H1 (cell line): ENCODE results near the gene MARCHF9. TPM values are rescaled to one million over a fixed set of nuclear protein-coding genes. Genes with fewer than 3 reads are reported as not detected.

Experiments
- CEBPB ChIP-seq: IDR thresholded peaks from 2 replicates; pipeline ENCODE4 v1.6.1; 2012; ENCODE audit warnings: low read depth, low read length
- KDM1A ChIP-seq: fragments of 200-600, 300-600 bp; sonication (generic); IDR thresholded peaks from 2 replicates; pipeline ENCODE4 v1.7.1; 2016; ENCODE audit warnings: mild to moderate bottlenecking, low read length, borderline replicate concordance
- NANOG ChIP-seq: IDR thresholded peaks from 2 replicates; pipeline ENCODE4 v1.6.1; 2011; ENCODE audit warnings: low read length, low read depth, mild to moderate bottlenecking, inconsistent platforms; ENCODE audit not compliant: insufficient read depth, poor library complexity, severe bottlenecking
- SP2 ChIP-seq: IDR thresholded peaks from 2 replicates; pipeline ENCODE4 v1.6.1; 2012; ENCODE audit warnings: mild to moderate bottlenecking, low read length, inconsistent platforms
- polyA plus RNA-seq, 7 experiments: library from polyadenylated mRNA; depleted of rRNA in 3 of 7; stranded (reverse) in 5 of 7; unstranded in 2 of 7; fragments of >200 nt in 5 of 7; fragments of 200-250 nt in 2 of 7; gene quantifications; 1 replicate in 5 of 7; 2 replicates in 1 of 7; 4 replicates in 1 of 7; pipeline versions ENCODE4 v1.2.1 to v1.2.3, GENCODE V29; 2011 to 2013; ENCODE audit warnings: missing spikeins in 2 of 7, mixed read lengths in 2 of 7
- total RNA-seq: library from RNA; stranded (reverse); fragmentation: NEBNext Ultra II Directional; extraction: Animal tissue kit (Norgen Biotek cat#: 25700); gene quantifications from 2 replicates; pipeline ENCODE4 v1.2.1, GENCODE V29; 2021
- TF ChIP-seq, protein P1 (sequence below): IDR thresholded peaks from 2 replicates; pipeline ENCODE4 v1.6.1; 2011; ENCODE audit warnings: low read depth, mild to moderate bottlenecking, low read length; ENCODE audit not compliant: insufficient read depth
- TF ChIP-seq, protein P2 (sequence below): fragments of 300-600 bp; sonication (generic); IDR thresholded peaks from 2 replicates; pipeline ENCODE4 v1.7.1; 2012; ENCODE audit warnings: low read length, moderate library complexity, mild to moderate bottlenecking, inconsistent platforms; ENCODE audit not compliant: insufficient replicate concordance

The MARCHF9 gene
- total and polyA plus RNA-seq, 2 of the 8 experiments (the other 6 are each of a cell fraction or from before 2014, with no cell fraction given) = 6.4 to 7.8 TPM

- TF ChIP-seq, protein P1, sequence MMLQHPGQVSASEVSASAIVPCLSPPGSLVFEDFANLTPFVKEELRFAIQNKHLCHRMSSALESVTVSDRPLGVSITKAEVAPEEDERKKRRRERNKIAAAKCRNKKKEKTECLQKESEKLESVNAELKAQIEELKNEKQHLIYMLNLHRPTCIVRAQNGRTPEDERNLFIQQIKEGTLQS = no peak
- TF ChIP-seq SP2 = no peak
- TF ChIP-seq KDM1A = no peak
- TF ChIP-seq NANOG = no peak
- TF ChIP-seq, protein P2, sequence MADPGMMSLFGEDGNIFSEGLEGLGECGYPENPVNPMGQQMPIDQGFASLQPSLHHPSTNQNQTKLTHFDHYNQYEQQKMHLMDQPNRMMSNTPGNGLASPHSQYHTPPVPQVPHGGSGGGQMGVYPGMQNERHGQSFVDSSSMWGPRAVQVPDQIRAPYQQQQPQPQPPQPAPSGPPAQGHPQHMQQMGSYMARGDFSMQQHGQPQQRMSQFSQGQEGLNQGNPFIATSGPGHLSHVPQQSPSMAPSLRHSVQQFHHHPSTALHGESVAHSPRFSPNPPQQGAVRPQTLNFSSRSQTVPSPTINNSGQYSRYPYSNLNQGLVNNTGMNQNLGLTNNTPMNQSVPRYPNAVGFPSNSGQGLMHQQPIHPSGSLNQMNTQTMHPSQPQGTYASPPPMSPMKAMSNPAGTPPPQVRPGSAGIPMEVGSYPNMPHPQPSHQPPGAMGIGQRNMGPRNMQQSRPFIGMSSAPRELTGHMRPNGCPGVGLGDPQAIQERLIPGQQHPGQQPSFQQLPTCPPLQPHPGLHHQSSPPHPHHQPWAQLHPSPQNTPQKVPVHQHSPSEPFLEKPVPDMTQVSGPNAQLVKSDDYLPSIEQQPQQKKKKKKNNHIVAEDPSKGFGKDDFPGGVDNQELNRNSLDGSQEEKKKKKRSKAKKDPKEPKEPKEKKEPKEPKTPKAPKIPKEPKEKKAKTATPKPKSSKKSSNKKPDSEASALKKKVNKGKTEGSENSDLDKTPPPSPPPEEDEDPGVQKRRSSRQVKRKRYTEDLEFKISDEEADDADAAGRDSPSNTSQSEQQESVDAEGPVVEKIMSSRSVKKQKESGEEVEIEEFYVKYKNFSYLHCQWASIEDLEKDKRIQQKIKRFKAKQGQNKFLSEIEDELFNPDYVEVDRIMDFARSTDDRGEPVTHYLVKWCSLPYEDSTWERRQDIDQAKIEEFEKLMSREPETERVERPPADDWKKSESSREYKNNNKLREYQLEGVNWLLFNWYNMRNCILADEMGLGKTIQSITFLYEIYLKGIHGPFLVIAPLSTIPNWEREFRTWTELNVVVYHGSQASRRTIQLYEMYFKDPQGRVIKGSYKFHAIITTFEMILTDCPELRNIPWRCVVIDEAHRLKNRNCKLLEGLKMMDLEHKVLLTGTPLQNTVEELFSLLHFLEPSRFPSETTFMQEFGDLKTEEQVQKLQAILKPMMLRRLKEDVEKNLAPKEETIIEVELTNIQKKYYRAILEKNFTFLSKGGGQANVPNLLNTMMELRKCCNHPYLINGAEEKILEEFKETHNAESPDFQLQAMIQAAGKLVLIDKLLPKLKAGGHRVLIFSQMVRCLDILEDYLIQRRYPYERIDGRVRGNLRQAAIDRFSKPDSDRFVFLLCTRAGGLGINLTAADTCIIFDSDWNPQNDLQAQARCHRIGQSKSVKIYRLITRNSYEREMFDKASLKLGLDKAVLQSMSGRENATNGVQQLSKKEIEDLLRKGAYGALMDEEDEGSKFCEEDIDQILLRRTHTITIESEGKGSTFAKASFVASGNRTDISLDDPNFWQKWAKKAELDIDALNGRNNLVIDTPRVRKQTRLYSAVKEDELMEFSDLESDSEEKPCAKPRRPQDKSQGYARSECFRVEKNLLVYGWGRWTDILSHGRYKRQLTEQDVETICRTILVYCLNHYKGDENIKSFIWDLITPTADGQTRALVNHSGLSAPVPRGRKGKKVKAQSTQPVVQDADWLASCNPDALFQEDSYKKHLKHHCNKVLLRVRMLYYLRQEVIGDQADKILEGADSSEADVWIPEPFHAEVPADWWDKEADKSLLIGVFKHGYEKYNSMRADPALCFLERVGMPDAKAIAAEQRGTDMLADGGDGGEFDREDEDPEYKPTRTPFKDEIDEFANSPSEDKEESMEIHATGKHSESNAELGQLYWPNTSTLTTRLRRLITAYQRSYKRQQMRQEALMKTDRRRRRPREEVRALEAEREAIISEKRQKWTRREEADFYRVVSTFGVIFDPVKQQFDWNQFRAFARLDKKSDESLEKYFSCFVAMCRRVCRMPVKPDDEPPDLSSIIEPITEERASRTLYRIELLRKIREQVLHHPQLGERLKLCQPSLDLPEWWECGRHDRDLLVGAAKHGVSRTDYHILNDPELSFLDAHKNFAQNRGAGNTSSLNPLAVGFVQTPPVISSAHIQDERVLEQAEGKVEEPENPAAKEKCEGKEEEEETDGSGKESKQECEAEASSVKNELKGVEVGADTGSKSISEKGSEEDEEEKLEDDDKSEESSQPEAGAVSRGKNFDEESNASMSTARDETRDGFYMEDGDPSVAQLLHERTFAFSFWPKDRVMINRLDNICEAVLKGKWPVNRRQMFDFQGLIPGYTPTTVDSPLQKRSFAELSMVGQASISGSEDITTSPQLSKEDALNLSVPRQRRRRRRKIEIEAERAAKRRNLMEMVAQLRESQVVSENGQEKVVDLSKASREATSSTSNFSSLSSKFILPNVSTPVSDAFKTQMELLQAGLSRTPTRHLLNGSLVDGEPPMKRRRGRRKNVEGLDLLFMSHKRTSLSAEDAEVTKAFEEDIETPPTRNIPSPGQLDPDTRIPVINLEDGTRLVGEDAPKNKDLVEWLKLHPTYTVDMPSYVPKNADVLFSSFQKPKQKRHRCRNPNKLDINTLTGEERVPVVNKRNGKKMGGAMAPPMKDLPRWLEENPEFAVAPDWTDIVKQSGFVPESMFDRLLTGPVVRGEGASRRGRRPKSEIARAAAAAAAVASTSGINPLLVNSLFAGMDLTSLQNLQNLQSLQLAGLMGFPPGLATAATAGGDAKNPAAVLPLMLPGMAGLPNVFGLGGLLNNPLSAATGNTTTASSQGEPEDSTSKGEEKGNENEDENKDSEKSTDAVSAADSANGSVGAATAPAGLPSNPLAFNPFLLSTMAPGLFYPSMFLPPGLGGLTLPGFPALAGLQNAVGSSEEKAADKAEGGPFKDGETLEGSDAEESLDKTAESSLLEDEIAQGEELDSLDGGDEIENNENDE = no peak
- no peak for TF ChIP-seq CEBPB
These were observed 47.7 kb upstream of the MARCHF9 start (continued) for GRCh38 chr12:57707250-57707649.
